HEK293 (cell line): ENCODE results near the gene CCDC32.

Experiments
- CTCF ChIA-PET: fragments of 350-600 bp; formaldehyde crosslinking; extraction: SDS; loops from one replicate; lab custom pipeline; 2021; ENCODE audit warnings: antibody characterized with exemption; lab: Yijun Ruan, JAX
- POLR2A ChIA-PET: fragments of 300-600 bp; formaldehyde crosslinking; extraction: SDS; loops from one replicate; lab custom pipeline; 2020; ENCODE audit warnings: antibody characterized with exemption, inconsistent platforms; lab: Yijun Ruan, JAX
- H3K27ac ChIP-seq: fragments of 200-500 bp; sonication (Bioruptor generic); 2 replicates; pipeline ENCODE4 v1.5.1; 2014; ENCODE audit warnings: low read depth, low read length, control low read depth, inconsistent platforms; ENCODE audit errors: extremely low read depth
- H3K36me3 ChIP-seq, 2 experiments: fragments of 200-500 bp in 1 of 2; sonication (Bioruptor generic) in 1 of 2; 1 replicate in 1 of 2; 2 replicates in 1 of 2; pipeline ENCODE4 v1.5.1; 2014 to 2017; ENCODE audit warnings: inconsistent platforms in 2 of 2, low read length in 2 of 2; ENCODE audit not compliant: control insufficient read depth in 2 of 2, insufficient read depth in 1 of 2
- H3K4me1 ChIP-seq: fragments of 200-500 bp; sonication (Bioruptor generic); 2 replicates; pipeline ENCODE4 v1.5.1; 2014; ENCODE audit warnings: mild to moderate bottlenecking, low read length, inconsistent platforms; ENCODE audit not compliant: control insufficient read depth, insufficient read depth
- H3K4me3 ChIP-seq: 2 replicates; pipeline ENCODE4 v1.5.1; 2011; ENCODE audit warnings: low read depth, mild to moderate bottlenecking, control low read depth, low read length, moderate library complexity
- H3K9me3 ChIP-seq: fragments of 200-500 bp; sonication (Bioruptor generic); 2 replicates; pipeline ENCODE4 v1.5.1; 2014; ENCODE audit warnings: low read depth, low read length, inconsistent platforms; ENCODE audit not compliant: control insufficient read depth, insufficient read depth
- ELK4 ChIP-seq: IDR thresholded peaks from 2 replicates; pipeline ENCODE4 v1.6.1; 2011; ENCODE audit warnings: mild to moderate bottlenecking, low read depth, low read length, borderline replicate concordance
- GLIS2 ChIP-seq: fragments of 450-650 bp; formaldehyde crosslinking; IDR thresholded peaks from 2 replicates; pipeline ENCODE4 v1.5.1; 2016; ENCODE audit warnings: missing biosample characterization, missing genetic modification characterization
- HOXD13 ChIP-seq: sonication (generic); formaldehyde crosslinking; IDR thresholded peaks from 2 replicates; pipeline ENCODE4 v1.8.0; 2022; ENCODE audit warnings: missing genetic modification reagents, borderline replicate concordance
- SP7 ChIP-seq: fragments of 450-650 bp; formaldehyde crosslinking; IDR thresholded peaks from 2 replicates; pipeline ENCODE4 v1.5.1; 2016; ENCODE audit warnings: missing biosample characterization, missing genetic modification characterization
- TCF7L2 ChIP-seq: IDR thresholded peaks from 2 replicates; pipeline ENCODE4 v1.6.1; 2011; ENCODE audit warnings: low read depth, mild to moderate bottlenecking, inconsistent platforms, low read length, moderate library complexity, borderline replicate concordance
- ZNF121 ChIP-seq: fragments of 450-650 bp; formaldehyde crosslinking; IDR thresholded peaks from 2 replicates; pipeline ENCODE4 v1.5.1; 2016; ENCODE audit warnings: missing biosample characterization, missing genetic modification characterization
- ZNF140 ChIP-seq: fragments of 450-650 bp; formaldehyde crosslinking; IDR thresholded peaks from 2 replicates; pipeline ENCODE4 v1.5.1; 2016; ENCODE audit warnings: missing biosample characterization, missing genetic modification characterization
- ZNF274 ChIP-seq, 2 experiments: fragments of 200-500 bp in 1 of 2; fragments of 450-650 bp in 1 of 2; sonication (Bioruptor generic) in 1 of 2; formaldehyde crosslinking in 1 of 2; IDR thresholded peaks; 2 replicates each; pipeline versions ENCODE4 v1.5.1 to v1.6.1; 2014 to 2016; ENCODE audit warnings: borderline replicate concordance in 1 of 2, inconsistent platforms in 1 of 2, low read length in 1 of 2, missing biosample characterization in 1 of 2, missing genetic modification characterization in 1 of 2
- ZNF449 ChIP-seq: fragments of 450-650 bp; formaldehyde crosslinking; IDR thresholded peaks from 2 replicates; pipeline ENCODE4 v1.5.1; 2017; ENCODE audit warnings: missing biosample characterization, mild to moderate bottlenecking, missing genetic modification characterization, moderate library complexity
- ZNF514 ChIP-seq: fragments of 450-650 bp; formaldehyde crosslinking; IDR thresholded peaks from 2 replicates; pipeline ENCODE4 v1.5.1; 2016; ENCODE audit warnings: missing biosample characterization, missing genetic modification characterization
- ZNF544 ChIP-seq: fragments of 450-650 bp; formaldehyde crosslinking; IDR thresholded peaks from 2 replicates; pipeline ENCODE4 v1.5.0; 2017; ENCODE audit warnings: missing biosample characterization, missing genetic modification characterization
- ZNF549 ChIP-seq: fragments of 450-650 bp; IDR thresholded peaks from 2 replicates; pipeline ENCODE4 v1.5.1; 2018; ENCODE audit warnings: missing biosample characterization, missing genetic modification characterization, mild to moderate bottlenecking, inconsistent platforms, moderate library complexity
- ZNF558 ChIP-seq: fragments of 450-650 bp; formaldehyde crosslinking; IDR thresholded peaks from 2 replicates; pipeline ENCODE4 v1.5.1; 2016; ENCODE audit warnings: missing biosample characterization, missing genetic modification characterization
- ZNF596 ChIP-seq: fragments of 450-650 bp; IDR thresholded peaks from 2 replicates; pipeline ENCODE4 v1.5.0; 2018; ENCODE audit warnings: missing biosample characterization, mild to moderate bottlenecking, missing genetic modification characterization, moderate library complexity
- ZNF624 ChIP-seq: fragments of 450-650 bp; formaldehyde crosslinking; IDR thresholded peaks from 2 replicates; pipeline ENCODE4 v1.5.1; 2017; ENCODE audit warnings: missing biosample characterization, missing genetic modification characterization
- ZNF639 ChIP-seq: fragments of 450-650 bp; formaldehyde crosslinking; IDR thresholded peaks from 2 replicates; pipeline ENCODE4 v1.5.1; 2016; ENCODE audit warnings: missing biosample characterization, missing genetic modification characterization
- ZNF747 ChIP-seq: fragments of 450-650 bp; formaldehyde crosslinking; IDR thresholded peaks from 2 replicates; pipeline ENCODE4 v1.5.1; 2016; ENCODE audit warnings: missing biosample characterization, missing genetic modification characterization
- ZSCAN16 ChIP-seq: fragments of 450-650 bp; formaldehyde crosslinking; IDR thresholded peaks from 2 replicates; pipeline ENCODE4 v1.5.1; 2016; ENCODE audit warnings: missing biosample characterization, missing genetic modification characterization
- TF ChIP-seq, protein P1 (sequence below): fragments of 450-650 bp; formaldehyde crosslinking; IDR thresholded peaks from 2 replicates; pipeline ENCODE4 v1.5.1; 2016; ENCODE audit warnings: missing biosample characterization, missing genetic modification characterization
- TF ChIP-seq, protein P2 (sequence below): fragments of 450-650 bp; formaldehyde crosslinking; IDR thresholded peaks from 2 replicates; pipeline ENCODE4 v1.5.1; 2016; ENCODE audit warnings: missing biosample characterization, missing genetic modification characterization
- TF ChIP-seq, protein P3 (sequence below): fragments of 450-650 bp; formaldehyde crosslinking; IDR thresholded peaks from 2 replicates; pipeline ENCODE4 v1.5.1; 2016; ENCODE audit warnings: missing biosample characterization, missing genetic modification characterization
- TF ChIP-seq, protein P4 (sequence below): fragments of 450-650 bp; formaldehyde crosslinking; IDR thresholded peaks from 2 replicates; pipeline ENCODE4 v1.5.1; 2016; ENCODE audit warnings: missing biosample characterization, missing genetic modification characterization

The CCDC32 gene

GRCh38 chr15:40533763-40534364 is 31.0 kb downstream of the CCDC32 start:
- ChIA-PET CTCF (no interaction called here), POLR2A (no interaction called here)
- H3K9me3 ChIP-seq, result no peaks in the 10 kb centered on the region
- H3K27ac ChIP-seq, result no peak overlapping the region
- H3K4me3 ChIP-seq, result no peak overlapping the region
- no peaks in the 10 kb centered on the region for H3K36me3 ChIP-seq
- no peaks in the 10 kb centered on the region for H3K4me1 ChIP-seq
- TF ChIP-seq, protein P1, sequence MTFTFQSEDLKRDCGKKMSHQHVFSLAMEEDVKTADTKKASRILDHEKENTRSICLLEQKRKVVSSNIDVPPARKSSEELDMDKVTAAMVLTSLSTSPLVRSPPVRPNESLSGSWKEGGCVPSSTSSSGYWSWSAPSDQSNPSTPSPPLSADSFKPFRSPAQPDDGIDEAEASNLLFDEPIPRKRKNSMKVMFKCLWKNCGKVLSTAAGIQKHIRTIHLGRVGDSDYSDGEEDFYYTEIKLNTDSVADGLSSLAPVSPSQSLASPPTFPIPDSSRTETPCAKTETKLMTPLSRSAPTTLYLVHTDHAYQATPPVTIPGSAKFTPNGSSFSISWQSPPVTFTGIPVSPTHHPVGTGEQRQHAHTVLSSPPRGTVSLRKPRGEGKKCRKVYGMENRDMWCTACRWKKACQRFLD (tag by site-specific recombination), result no peak
- TF ChIP-seq, protein P2, sequence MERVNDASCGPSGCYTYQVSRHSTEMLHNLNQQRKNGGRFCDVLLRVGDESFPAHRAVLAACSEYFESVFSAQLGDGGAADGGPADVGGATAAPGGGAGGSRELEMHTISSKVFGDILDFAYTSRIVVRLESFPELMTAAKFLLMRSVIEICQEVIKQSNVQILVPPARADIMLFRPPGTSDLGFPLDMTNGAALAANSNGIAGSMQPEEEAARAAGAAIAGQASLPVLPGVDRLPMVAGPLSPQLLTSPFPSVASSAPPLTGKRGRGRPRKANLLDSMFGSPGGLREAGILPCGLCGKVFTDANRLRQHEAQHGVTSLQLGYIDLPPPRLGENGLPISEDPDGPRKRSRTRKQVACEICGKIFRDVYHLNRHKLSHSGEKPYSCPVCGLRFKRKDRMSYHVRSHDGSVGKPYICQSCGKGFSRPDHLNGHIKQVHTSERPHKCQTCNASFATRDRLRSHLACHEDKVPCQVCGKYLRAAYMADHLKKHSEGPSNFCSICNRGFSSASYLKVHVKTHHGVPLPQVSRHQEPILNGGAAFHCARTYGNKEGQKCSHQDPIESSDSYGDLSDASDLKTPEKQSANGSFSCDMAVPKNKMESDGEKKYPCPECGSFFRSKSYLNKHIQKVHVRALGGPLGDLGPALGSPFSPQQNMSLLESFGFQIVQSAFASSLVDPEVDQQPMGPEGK (tag by site-specific recombination), result no peak
- no peak for TF ChIP-seq ZNF140 (tag by site-specific recombination)
- no peak for TF ChIP-seq ZNF544 (tag by site-specific recombination)
- no peak for TF ChIP-seq SP7 (tag by site-specific recombination)
- no peak for TF ChIP-seq ZSCAN16 (tag by site-specific recombination)
- TF ChIP-seq, protein P3, sequence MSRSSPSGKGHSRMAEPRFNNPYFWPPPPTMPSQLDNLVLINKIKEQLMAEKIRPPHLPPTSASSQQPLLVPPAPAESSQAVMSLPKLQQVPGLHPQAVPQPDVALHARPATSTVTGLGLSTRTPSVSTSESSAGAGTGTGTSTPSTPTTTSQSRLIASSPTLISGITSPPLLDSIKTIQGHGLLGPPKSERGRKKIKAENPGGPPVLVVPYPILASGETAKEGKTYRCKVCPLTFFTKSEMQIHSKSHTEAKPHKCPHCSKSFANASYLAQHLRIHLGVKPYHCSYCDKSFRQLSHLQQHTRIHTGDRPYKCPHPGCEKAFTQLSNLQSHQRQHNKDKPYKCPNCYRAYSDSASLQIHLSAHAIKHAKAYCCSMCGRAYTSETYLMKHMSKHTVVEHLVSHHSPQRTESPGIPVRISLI (tag by site-specific recombination), result no peak
- TF ChIP-seq ZNF558 (tag by site-specific recombination), result no peak
- TF ChIP-seq ZNF514 (tag by site-specific recombination), result no peak
- no peak for TF ChIP-seq GLIS2 (tag by site-specific recombination)
- no peak for TF ChIP-seq ZNF624

DNA sequence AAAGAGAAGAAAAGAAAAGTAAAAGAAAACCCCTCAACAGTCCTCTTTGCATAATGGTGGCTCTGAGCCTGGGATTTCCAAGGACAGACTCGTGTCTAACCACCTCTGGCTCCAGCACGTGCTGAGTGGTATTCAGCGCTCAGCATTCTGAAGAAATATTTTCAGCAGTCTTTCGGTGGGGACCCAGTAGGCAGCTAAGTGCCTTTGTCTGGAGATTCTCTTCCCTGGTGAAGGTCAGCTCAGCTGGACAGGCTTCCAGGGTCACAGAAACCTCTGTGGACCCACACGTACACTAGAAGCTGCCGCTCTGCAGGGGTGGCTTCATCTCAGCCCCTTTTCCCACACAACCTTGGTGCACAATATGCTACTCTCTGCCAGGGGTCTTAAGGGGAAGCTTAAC is 36.0 kb downstream of the CCDC32 start:
- Histone ChIP-seq H3K4me3 (no peak overlapping the region), H3K36me3 (no peaks in the 10 kb centered on the region), H3K4me1 (no peaks in the 10 kb centered on the region), H3K9me3 (no peaks in the 10 kb centered on the region), H3K27ac (no peak overlapping the region)
- POLR2A ChIA-PET, result no interaction called here
- CTCF ChIA-PET, result interaction anchor here (0.6 kb wide), 1 partner anchor 222 kb away, joined by 3 read pairs; no protein-coding TSS in a partner anchor
- TF ChIP-seq ZNF549 (no peak), ZNF121 (tag by site-specific recombination) (no peak), ZNF639 (tag by site-specific recombination) (no peak), ELK4 (no peak), HOXD13 (CRISPR knock-in tag) (no peak), ZNF274 (IDR thresholded peaks at IDR 0.05; ENCODE audit: low read length) (no peak), ZNF274 (tag by site-specific recombination; IDR thresholded peaks at IDR 0.05; ENCODE audit: borderline replicate concordance) (no peak), TCF7L2 (no peak), ZNF449 (no peak), ZNF596 (no peak), ZNF747 (no peak)
- TF ChIP-seq, protein P4, sequence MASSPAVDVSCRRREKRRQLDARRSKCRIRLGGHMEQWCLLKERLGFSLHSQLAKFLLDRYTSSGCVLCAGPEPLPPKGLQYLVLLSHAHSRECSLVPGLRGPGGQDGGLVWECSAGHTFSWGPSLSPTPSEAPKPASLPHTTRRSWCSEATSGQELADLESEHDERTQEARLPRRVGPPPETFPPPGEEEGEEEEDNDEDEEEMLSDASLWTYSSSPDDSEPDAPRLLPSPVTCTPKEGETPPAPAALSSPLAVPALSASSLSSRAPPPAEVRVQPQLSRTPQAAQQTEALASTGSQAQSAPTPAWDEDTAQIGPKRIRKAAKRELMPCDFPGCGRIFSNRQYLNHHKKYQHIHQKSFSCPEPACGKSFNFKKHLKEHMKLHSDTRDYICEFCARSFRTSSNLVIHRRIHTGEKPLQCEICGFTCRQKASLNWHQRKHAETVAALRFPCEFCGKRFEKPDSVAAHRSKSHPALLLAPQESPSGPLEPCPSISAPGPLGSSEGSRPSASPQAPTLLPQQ (tag by site-specific recombination), result no peak
- TF ChIP-seq, protein P2 (tag by site-specific recombination), result no peak
